Prostate gland (tissue), 2 donors: ENCODE data around the gene SPTA1.

Source experiments
- CTCF ChIP-seq, 4 experiments: fragments of 200-600 bp in 2 of 4; fragments of 450-650 bp in 2 of 4; sonication (generic) in 2 of 4; IDR thresholded peaks; 1 replicate in 3 of 4; 2 replicates in 1 of 4; pipeline ENCODE4 v1.5.1; 2016 to 2019; ENCODE audit warnings: antibody characterized with exemption in 4 of 4, mild to moderate bottlenecking in 2 of 4, moderate library complexity in 2 of 4
- POLR2A ChIP-seq: fragments of 450-650 bp; IDR thresholded peaks from one replicate; pipeline ENCODE4 v1.6.1; 2016; ENCODE audit warnings: antibody characterized with exemption, mild to moderate bottlenecking

- TF ChIP-seq CTCF (IDR thresholded peaks at IDR 0.05) (no peak), POLR2A (no peak)
Measured at GRCh38 chr1:158654571-158654970, 31.9 kb downstream of the SPTA1 start.
